Parathyroid adenoma (tissue), 2 donors: ENCODE data around the gene RESF1.

Experiments used
- H2AFZ ChIP-seq: fragments of 300-600 bp; sonication (generic); one replicate; pipeline ENCODE4 v1.7.0; 2017; ENCODE audit warnings: antibody characterized with exemption, mild to moderate bottlenecking
- H3K27ac ChIP-seq: fragments of 300-600 bp; sonication (generic); one replicate; pipeline ENCODE4 v1.7.0; 2017
- H3K27me3 ChIP-seq: fragments of 300-600 bp; sonication (generic); one replicate; pipeline ENCODE4 v1.7.0; 2017; ENCODE audit warnings: low read length; ENCODE audit not compliant: control insufficient read depth, insufficient read depth
- H3K36me3 ChIP-seq: fragments of 300-600 bp; sonication (generic); one replicate; pipeline ENCODE4 v1.7.0; 2017; ENCODE audit warnings: low read length; ENCODE audit not compliant: control insufficient read depth, insufficient read depth
- H3K4me1 ChIP-seq: fragments of 300-600 bp; sonication (generic); one replicate; pipeline ENCODE4 v1.7.0; 2017; ENCODE audit warnings: control low read depth
- H3K4me2 ChIP-seq: fragments of 300-600 bp; sonication (generic); one replicate; pipeline ENCODE4 v1.7.0; 2017; ENCODE audit warnings: low read length
- H3K4me3 ChIP-seq: fragments of 300-600 bp; sonication (generic); one replicate; pipeline ENCODE4 v1.7.0; 2017; ENCODE audit warnings: low read depth, low read length
- H3K79me2 ChIP-seq: fragments of 300-600 bp; sonication (generic); one replicate; pipeline ENCODE4 v1.7.0; 2017; ENCODE audit warnings: control low read depth
- H3K9ac ChIP-seq: fragments of 300-600 bp; sonication (generic); one replicate; pipeline ENCODE4 v1.7.0; 2017; ENCODE audit warnings: mild to moderate bottlenecking
- H3K9me3 ChIP-seq: fragments of 300-600 bp; sonication (generic); one replicate; pipeline ENCODE4 v1.7.0; 2017; ENCODE audit warnings: low read length; ENCODE audit not compliant: control insufficient read depth
- TF ChIP-seq, protein P1 (sequence below): fragments of 300-600 bp; sonication (generic); IDR thresholded peaks from one replicate; pipeline ENCODE4 v1.7.0; 2017; ENCODE audit warnings: antibody characterized with exemption, mild to moderate bottlenecking
- donor health status: primary hyperparathyroidism.

Gene RESF1, protein sequence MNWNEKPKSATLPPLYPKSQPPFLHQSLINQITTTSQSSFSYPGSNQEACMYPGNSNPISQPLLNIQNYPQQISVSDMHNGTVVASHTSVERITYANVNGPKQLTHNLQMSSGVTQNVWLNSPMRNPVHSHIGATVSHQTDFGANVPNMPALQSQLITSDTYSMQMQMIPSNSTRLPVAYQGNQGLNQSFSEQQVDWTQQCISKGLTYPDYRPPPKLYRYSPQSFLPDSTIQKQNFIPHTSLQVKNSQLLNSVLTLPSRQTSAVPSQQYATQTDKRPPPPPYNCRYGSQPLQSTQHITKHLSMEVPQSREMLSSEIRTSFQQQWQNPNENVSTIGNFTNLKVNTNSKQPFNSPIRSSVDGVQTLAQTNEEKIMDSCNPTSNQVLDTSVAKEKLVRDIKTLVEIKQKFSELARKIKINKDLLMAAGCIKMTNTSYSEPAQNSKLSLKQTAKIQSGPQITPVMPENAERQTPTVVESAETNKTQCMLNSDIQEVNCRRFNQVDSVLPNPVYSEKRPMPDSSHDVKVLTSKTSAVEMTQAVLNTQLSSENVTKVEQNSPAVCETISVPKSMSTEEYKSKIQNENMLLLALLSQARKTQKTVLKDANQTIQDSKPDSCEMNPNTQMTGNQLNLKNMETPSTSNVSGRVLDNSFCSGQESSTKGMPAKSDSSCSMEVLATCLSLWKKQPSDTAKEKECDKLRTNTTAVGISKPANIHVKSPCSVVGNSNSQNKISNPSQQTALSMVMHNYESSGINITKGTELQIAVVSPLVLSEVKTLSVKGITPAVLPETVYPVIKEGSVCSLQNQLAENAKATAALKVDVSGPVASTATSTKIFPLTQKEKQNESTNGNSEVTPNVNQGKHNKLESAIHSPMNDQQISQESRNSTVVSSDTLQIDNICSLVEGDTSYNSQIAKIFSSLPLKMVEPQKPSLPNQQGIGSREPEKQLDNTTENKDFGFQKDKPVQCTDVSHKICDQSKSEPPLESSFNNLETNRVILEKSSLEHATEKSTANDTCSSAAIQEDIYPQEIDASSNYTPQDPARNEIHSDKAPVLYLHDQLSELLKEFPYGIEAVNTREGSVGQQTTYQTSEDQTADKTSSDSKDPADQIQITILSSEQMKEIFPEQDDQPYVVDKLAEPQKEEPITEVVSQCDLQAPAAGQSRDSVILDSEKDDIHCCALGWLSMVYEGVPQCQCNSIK (N-terminal part only)

DNA sequence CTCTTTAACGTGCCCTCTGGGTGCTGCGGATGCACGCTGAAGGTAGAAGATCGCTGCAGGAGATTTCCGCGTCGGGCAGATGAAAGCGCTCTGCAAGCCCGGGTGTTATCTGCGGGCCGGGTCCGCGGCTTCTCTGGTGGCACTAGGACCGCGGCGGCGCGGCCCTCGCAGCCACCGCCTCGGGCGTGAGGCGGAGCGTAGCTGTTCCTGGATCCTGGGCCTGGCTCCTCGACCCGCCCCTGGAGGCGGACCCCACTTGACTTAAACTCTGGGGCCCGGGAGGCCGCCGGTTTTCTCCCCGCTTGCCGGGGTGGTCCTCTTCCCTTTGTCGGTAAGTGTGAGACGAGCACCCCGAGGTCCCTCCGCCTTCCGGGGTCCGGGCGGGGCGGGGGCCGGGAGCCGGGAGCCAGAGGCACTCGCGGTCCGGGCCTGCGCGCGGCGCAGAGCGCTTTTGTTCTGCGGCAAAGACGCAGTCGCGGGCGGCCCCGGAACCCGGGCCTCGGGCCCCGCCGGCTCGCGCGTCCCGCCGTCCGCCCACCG, at the start of gene RESF1:
Gene RESF1 (plus strand): TSS at position 255 of the 540 bp plus-strand sequence. CDS start 21,541 bp downstream, outside the sequence.
- Histone ChIP-seq H3K27me3 (no peaks in the 10 kb centered on the region), H3K36me3 (no peaks in the 10 kb centered on the region), H3K4me2 (peak within 1 kb of the TSS; percentile 92), H3K4me1 (peaks cover 22% of the 10 kb centered on the region), H3K9ac (peak within 1 kb of the TSS; percentile 46), H3K79me2 (peaks cover 41% of the 10 kb centered on the region), H3K9me3 (no peaks in the 10 kb centered on the region), H3K27ac (peak within 1 kb of the TSS; percentile 84), H3K4me3 (peak within 1 kb of the TSS; percentile 92), H2AFZ (peak within 1 kb of the TSS; percentile 86)
- TF ChIP-seq, protein P1, sequence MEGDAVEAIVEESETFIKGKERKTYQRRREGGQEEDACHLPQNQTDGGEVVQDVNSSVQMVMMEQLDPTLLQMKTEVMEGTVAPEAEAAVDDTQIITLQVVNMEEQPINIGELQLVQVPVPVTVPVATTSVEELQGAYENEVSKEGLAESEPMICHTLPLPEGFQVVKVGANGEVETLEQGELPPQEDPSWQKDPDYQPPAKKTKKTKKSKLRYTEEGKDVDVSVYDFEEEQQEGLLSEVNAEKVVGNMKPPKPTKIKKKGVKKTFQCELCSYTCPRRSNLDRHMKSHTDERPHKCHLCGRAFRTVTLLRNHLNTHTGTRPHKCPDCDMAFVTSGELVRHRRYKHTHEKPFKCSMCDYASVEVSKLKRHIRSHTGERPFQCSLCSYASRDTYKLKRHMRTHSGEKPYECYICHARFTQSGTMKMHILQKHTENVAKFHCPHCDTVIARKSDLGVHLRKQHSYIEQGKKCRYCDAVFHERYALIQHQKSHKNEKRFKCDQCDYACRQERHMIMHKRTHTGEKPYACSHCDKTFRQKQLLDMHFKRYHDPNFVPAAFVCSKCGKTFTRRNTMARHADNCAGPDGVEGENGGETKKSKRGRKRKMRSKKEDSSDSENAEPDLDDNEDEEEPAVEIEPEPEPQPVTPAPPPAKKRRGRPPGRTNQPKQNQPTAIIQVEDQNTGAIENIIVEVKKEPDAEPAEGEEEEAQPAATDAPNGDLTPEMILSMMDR: no peak

DNA sequence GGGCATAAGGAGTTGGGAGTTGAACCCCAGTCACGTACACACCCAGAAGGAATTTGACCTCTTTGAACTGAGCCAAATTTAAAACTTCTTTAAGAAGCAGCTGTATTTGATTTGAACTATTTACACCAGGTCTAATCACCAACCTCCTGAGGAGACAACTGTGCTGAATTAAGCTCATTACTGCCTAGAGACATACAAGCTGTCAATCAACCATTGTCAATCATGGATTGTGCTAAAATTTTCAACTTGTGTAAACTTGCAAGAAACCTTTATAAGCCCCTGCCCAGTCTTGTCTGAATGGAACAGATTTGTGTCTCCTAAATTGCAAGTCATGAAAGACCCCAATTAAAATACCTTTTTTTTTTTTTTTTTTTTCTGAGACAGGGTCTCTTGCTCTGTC, 44.3 kb upstream of the RESF1 start:
- TF ChIP-seq, protein P1: no peak
- no peak overlapping the region for H3K4me2 ChIP-seq
- no peaks in the 10 kb centered on the region for H3K9me3 ChIP-seq
- no peak overlapping the region for H2AFZ ChIP-seq
- no peak overlapping the region for H3K4me3 ChIP-seq
- H3K36me3 ChIP-seq: no peaks in the 10 kb centered on the region
- H3K27me3 ChIP-seq: no peaks in the 10 kb centered on the region
- H3K79me2 ChIP-seq: no peaks in the 10 kb centered on the region
- H3K9ac ChIP-seq: no peak overlapping the region
- no peak overlapping the region for H3K27ac ChIP-seq
- no peaks in the 10 kb centered on the region for H3K4me1 ChIP-seq

DNA sequence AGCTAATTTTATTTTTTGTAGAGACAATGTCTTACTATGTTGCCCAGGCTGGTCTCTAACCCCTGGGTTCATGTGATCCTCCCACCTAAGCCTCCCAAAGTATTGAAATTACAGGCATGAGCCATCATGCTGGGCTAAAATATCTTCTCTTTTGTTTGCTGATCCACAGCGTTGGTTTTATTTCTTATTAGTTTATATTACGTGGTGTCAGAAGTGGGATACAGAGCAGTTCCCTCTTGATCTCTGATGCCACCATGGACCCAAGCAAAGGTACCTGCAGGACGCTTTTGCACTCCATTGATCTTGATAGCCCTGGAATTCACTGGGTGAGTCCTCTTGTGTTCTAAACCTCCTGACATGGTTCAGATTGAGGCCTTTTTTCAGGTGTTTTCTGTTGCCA, 43.8 kb upstream of the RESF1 start:
- H3K9me3 ChIP-seq: no peaks in the 10 kb centered on the region
- H3K36me3 ChIP-seq: no peaks in the 10 kb centered on the region
- no peak overlapping the region for H3K27ac ChIP-seq
- no peak overlapping the region for H2AFZ ChIP-seq
- H3K4me3 ChIP-seq: no peak overlapping the region
- no peak overlapping the region for H3K9ac ChIP-seq
- H3K79me2 ChIP-seq: no peaks in the 10 kb centered on the region
- H3K4me1 ChIP-seq: no peaks in the 10 kb centered on the region
- no peak overlapping the region for H3K4me2 ChIP-seq
- TF ChIP-seq, protein P1: no peak
- H3K27me3 ChIP-seq: no peaks in the 10 kb centered on the region

DNA sequence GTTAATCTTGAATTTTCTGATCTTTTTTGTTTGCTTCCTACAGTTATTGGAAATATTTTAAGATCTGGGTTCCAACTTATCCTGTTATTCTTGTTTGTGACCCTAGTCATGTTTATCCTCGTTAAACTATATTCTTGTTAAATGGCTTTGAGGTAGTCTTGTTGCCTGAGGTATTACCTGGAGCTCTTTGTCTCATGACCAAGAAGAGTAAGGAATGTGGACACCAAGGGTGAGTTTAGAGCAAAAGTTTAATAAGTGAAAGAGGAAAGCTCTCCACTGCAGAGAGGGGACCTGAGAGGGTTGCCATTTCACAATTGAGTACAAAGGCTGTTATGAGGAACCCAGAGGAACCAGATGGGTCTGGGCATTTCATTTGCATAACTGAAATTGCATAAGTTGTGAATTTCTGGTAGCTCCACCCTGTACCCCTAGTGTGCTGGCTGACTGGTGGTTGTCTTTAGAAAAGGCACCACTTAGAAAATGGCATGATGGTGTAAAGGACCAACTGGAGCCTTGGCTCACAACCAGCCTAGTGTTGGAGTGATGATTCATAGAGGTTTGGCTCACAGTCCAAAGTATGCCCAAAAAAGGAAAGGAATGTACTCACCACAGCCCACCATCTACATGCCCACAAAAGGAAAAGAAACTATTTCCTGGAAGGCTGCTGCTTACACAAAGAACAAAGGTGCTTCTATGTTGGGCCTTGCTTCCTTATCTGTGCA, 36.7 kb upstream of the RESF1 start:
- Histone ChIP-seq H3K36me3 (no peaks in the 10 kb centered on the region), H3K4me3 (no peak overlapping the region), H3K9me3 (no peaks in the 10 kb centered on the region), H3K27ac (no peak overlapping the region), H3K4me2 (no peak overlapping the region), H3K4me1 (no peaks in the 10 kb centered on the region), H3K27me3 (no peaks in the 10 kb centered on the region), H2AFZ (no peak overlapping the region), H3K79me2 (no peaks in the 10 kb centered on the region), H3K9ac (no peak overlapping the region)
- TF ChIP-seq, protein P1: no peak
